PC-3 (cell line): ENCODE data around the gene DPH6.

Source experiments
- EZH2 ChIP-seq: fragments of 300-600 bp; sonication (generic); IDR thresholded peaks from one replicate; pipeline ENCODE4 v1.6.1; 2017; ENCODE audit warnings: antibody characterized with exemption, mild to moderate bottlenecking, low read length; ENCODE audit not compliant: unreplicated experiment
- EZH2phosphoT487 ChIP-seq: fragments of 300-600 bp; sonication (generic); IDR thresholded peaks from 2 replicates; pipeline ENCODE4 v1.6.1; 2018; ENCODE audit warnings: mild to moderate bottlenecking, antibody characterized with exemption, low read length, borderline replicate concordance
- TF ChIP-seq, protein P1 (sequence below): fragments of 300-600 bp; sonication (generic); conservative IDR thresholded peaks from 2 replicates; pipeline ENCODE4 v1.5.1; 2017; ENCODE audit warnings: antibody characterized with exemption, low read depth, mild to moderate bottlenecking, low read length

DNA sequence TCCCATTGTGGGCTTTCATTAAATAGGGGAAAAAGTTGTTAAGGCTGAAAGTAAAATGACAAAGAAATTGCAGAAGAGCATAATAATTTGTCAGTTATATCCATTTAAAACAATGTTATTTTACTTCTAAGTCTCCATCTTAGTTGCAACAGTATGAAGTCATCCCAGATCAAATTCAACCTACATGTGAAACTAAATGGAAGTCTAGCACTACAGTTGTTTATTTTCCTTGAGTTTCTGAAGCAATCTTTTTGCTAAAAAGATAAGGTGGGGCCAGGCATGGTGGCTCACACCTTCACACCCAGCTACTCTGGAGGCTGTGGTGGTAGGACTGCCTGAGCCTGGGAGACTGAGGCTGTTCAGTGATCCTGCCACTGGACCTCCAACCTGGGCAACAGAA lies 80.2 kb downstream of the DPH6 start:
- TF ChIP-seq EZH2phosphoT487: no peak
- TF ChIP-seq, protein P1, sequence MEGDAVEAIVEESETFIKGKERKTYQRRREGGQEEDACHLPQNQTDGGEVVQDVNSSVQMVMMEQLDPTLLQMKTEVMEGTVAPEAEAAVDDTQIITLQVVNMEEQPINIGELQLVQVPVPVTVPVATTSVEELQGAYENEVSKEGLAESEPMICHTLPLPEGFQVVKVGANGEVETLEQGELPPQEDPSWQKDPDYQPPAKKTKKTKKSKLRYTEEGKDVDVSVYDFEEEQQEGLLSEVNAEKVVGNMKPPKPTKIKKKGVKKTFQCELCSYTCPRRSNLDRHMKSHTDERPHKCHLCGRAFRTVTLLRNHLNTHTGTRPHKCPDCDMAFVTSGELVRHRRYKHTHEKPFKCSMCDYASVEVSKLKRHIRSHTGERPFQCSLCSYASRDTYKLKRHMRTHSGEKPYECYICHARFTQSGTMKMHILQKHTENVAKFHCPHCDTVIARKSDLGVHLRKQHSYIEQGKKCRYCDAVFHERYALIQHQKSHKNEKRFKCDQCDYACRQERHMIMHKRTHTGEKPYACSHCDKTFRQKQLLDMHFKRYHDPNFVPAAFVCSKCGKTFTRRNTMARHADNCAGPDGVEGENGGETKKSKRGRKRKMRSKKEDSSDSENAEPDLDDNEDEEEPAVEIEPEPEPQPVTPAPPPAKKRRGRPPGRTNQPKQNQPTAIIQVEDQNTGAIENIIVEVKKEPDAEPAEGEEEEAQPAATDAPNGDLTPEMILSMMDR: no peak
- TF ChIP-seq EZH2: no peak
